Liver (tissue), 9 donors: ENCODE data around the gene PFKFB4. TPM values are rescaled to one million over a fixed set of nuclear protein-coding genes. Genes with fewer than 3 reads are reported as not detected.

Source experiments
- DNase-seq: peaks from one replicate; pipeline ENCODE4 v3.0.0-alpha.2; 2017; ENCODE audit warnings: low spot score
- H3K27ac ChIP-seq, 2 donors: one replicate each; pipeline ENCODE4 v1.7.0; 2013; ENCODE audit warnings: inconsistent platforms in 2 of 2, low read length in 2 of 2, control low read depth in 1 of 2, low read depth in 1 of 2, mild to moderate bottlenecking in 1 of 2
- H3K27me3 ChIP-seq, 4 donors: one replicate each; pipeline versions ENCODE4 v1.6.1 to v1.7.0; 2013; ENCODE audit warnings: low read length in 3 of 4, inconsistent platforms in 1 of 4, mild to moderate bottlenecking in 1 of 4, moderate library complexity in 1 of 4; ENCODE audit not compliant: control insufficient read depth in 4 of 4, insufficient read depth in 4 of 4
- H3K36me3 ChIP-seq, 4 donors: one replicate each; pipeline versions ENCODE4 v1.6.1 to v1.7.0; 2013; ENCODE audit warnings: low read length in 3 of 4, mild to moderate bottlenecking in 3 of 4, low read depth in 1 of 4, moderate library complexity in 1 of 4; ENCODE audit not compliant: control insufficient read depth in 4 of 4, insufficient read depth in 3 of 4
- H3K4me1 ChIP-seq, 4 donors: one replicate each; pipeline versions ENCODE4 v1.6.1 to v1.7.0; 2013; ENCODE audit warnings: low read length in 3 of 4, mild to moderate bottlenecking in 3 of 4, moderate library complexity in 1 of 4; ENCODE audit not compliant: control insufficient read depth in 4 of 4, insufficient read depth in 4 of 4
- H3K4me3 ChIP-seq, 3 donors: one replicate each; pipeline versions ENCODE4 v1.6.1 to v1.7.0; 2013; ENCODE audit warnings: low read length in 3 of 3, control low read depth in 1 of 3, low read depth in 1 of 3, mild to moderate bottlenecking in 1 of 3
- H3K9ac ChIP-seq, 2 donors: one replicate each; pipeline ENCODE4 v1.7.0; 2013; ENCODE audit warnings: low read length in 2 of 2, mild to moderate bottlenecking in 2 of 2, moderate library complexity in 2 of 2, control low read depth in 1 of 2, low read depth in 1 of 2
- H3K9me3 ChIP-seq, 4 donors: one replicate each; pipeline versions ENCODE4 v1.6.1 to v1.7.0; 2013; ENCODE audit warnings: low read length in 3 of 4; ENCODE audit not compliant: control insufficient read depth in 4 of 4
- ATF3 ChIP-seq: IDR thresholded peaks from 2 replicates; pipeline ENCODE4 v1.6.1; 2016; ENCODE audit warnings: antibody characterized with exemption
- CTCF ChIP-seq: fragments of 150-350 bp; IDR thresholded peaks from 2 replicates; pipeline ENCODE4 v1.5.1; 2017; ENCODE audit warnings: improper control_type of control experiment, low read depth, low read length; ENCODE audit not compliant: missing input control
- EGR1 ChIP-seq, 2 donors: IDR thresholded peaks; 2 replicates each; pipeline ENCODE4 v1.6.1; 2016 to 2018; ENCODE audit warnings: antibody characterized with exemption in 2 of 2, low read depth in 2 of 2
- FOXA1 ChIP-seq: IDR thresholded peaks from 2 replicates; pipeline ENCODE4 v1.6.1; 2016; ENCODE audit warnings: antibody characterized with exemption
- FOXA2 ChIP-seq: IDR thresholded peaks from 2 replicates; pipeline ENCODE4 v1.6.1; 2016; ENCODE audit warnings: antibody characterized with exemption
- HNF4A ChIP-seq, 2 donors: conservative IDR thresholded peaks; 2 replicates each; pipeline ENCODE4 v1.6.1; 2016; ENCODE audit warnings: antibody characterized with exemption in 2 of 2, mild to moderate bottlenecking in 2 of 2
- HNF4G ChIP-seq: IDR thresholded peaks from 2 replicates; pipeline ENCODE4 v1.6.1; 2016; ENCODE audit warnings: antibody characterized with exemption
- JUND ChIP-seq, 2 donors: IDR thresholded peaks; 2 replicates each; pipeline ENCODE4 v1.6.1; 2016; ENCODE audit warnings: antibody characterized with exemption in 2 of 2
- MAX ChIP-seq: IDR thresholded peaks from 2 replicates; pipeline ENCODE4 v1.6.1; 2016; ENCODE audit warnings: antibody characterized with exemption
- NR2F2 ChIP-seq: IDR thresholded peaks from 2 replicates; pipeline ENCODE4 v1.6.1; 2016; ENCODE audit warnings: antibody characterized with exemption
- RAD21 ChIP-seq, 2 donors: IDR thresholded peaks; 2 replicates each; pipeline ENCODE4 v1.6.1; 2016; ENCODE audit warnings: antibody characterized with exemption in 2 of 2, mild to moderate bottlenecking in 2 of 2
- REST ChIP-seq: IDR thresholded peaks from 2 replicates; pipeline ENCODE4 v1.6.1; 2016; ENCODE audit warnings: antibody characterized with exemption, mild to moderate bottlenecking
- RXRA ChIP-seq, 2 donors: IDR thresholded peaks; 2 replicates each; pipeline ENCODE4 v1.6.1; 2017 to 2018; ENCODE audit warnings: antibody characterized with exemption in 2 of 2, mild to moderate bottlenecking in 1 of 2
- SP1 ChIP-seq: IDR thresholded peaks from 2 replicates; pipeline ENCODE4 v1.6.1; 2018; ENCODE audit warnings: antibody characterized with exemption, mild to moderate bottlenecking
- TAF1 ChIP-seq: conservative IDR thresholded peaks from 2 replicates; pipeline ENCODE4 v1.6.1; 2016; ENCODE audit warnings: antibody characterized with exemption, mild to moderate bottlenecking
- YY1 ChIP-seq: IDR thresholded peaks from 2 replicates; pipeline ENCODE4 v1.6.1; 2016; ENCODE audit warnings: antibody characterized with exemption, mild to moderate bottlenecking
- ZBTB33 ChIP-seq: IDR thresholded peaks from 2 replicates; pipeline ENCODE4 v1.6.1; 2016; ENCODE audit warnings: antibody characterized with exemption
- WGBS: extraction: QIAGEN DNeasy Blood & Tissue Kit; methylation state at CpG from one replicate; pipeline ENCODE4 v1.1.7; 2013; 5-methylcytosine and 5-hydroxymethylcytosine counted together
- polyA plus RNA-seq, 2 donors: library from polyadenylated mRNA; stranded (reverse) in 1 of 2; unstranded in 1 of 2; fragments of 200-250 nt in 1 of 2; fragments of >200 nt in 1 of 2; fragmentation: Nextera tagmentation in 1 of 2; extraction: Ambion mirVana in 1 of 2; gene quantifications; one replicate each; pipeline versions ENCODE4 v1.2.1 to v1.2.3, GENCODE V29; 2013 to 2015
- total RNA-seq, 2 donors: library from RNA; depleted of rRNA; stranded (reverse); fragments of >200 nt; gene quantifications; one replicate each; pipeline ENCODE4 v1.2.3, GENCODE V29; 2014
- donor health status: healthy.
- donor health status: healthy.
- donor health status: healthy.
- donor health status: healthy.
- donor health status: healthy.

The PFKFB4 gene
- total and polyA plus RNA-seq, 4 donors = 0.46 to 5.3 (median 1.7) TPM

GRCh38 chr3:48560648-48561018 is 4.0 kb upstream of the PFKFB4 start:
- DNase-seq = no peak
- H3K9me3 ChIP-seq = no peaks in the 10 kb centered on the region
- no peak for TF ChIP-seq TAF1
- TF ChIP-seq REST = no peak
- no peak for TF ChIP-seq HNF4G
- TF ChIP-seq MAX = no peak
- TF ChIP-seq RAD21 (IDR thresholded peaks at IDR 0.05) = no peak
- no peak for TF ChIP-seq HNF4A (conservative IDR thresholded peaks at IDR 0.05)
- TF ChIP-seq RXRA (IDR thresholded peaks at IDR 0.05) = no peak
- no peak for TF ChIP-seq ZBTB33
- no peak for TF ChIP-seq CTCF
- no peak for TF ChIP-seq SP1
- no peak for TF ChIP-seq NR2F2
- no peak for TF ChIP-seq FOXA1
- no peak for TF ChIP-seq EGR1 (IDR thresholded peaks at IDR 0.05; ENCODE audit: low read depth in 2 of 2)
- TF ChIP-seq FOXA2 = no peak
- no peak for TF ChIP-seq JUND (IDR thresholded peaks at IDR 0.05)
- TF ChIP-seq YY1 = no peak
- TF ChIP-seq ATF3 = no peak
- peaks cover 8 to 42% (median 19%) of the 10 kb centered on the region in 4 donors for H3K4me1 ChIP-seq
- H3K36me3 ChIP-seq = no peaks in the 10 kb centered on the region
- 48% methylated on average over 5 of the region's 5 CpGs for WGBS
- no peak overlapping the region for H3K27ac ChIP-seq
- no peak overlapping the region for H3K9ac ChIP-seq
- H3K27me3 ChIP-seq = no peaks in the 10 kb centered on the region
- no peak overlapping the region for H3K4me3 ChIP-seq
